Lower leg skin (tissue), 4 donors: ENCODE measurements around the gene ANKRD13D. TPM values are rescaled to one million over a fixed set of nuclear protein-coding genes. Genes with fewer than 3 reads are reported as not detected.

Experiments
- DNase-seq, 2 donors: peaks; one replicate each; pipeline ENCODE4 v3.0.0-alpha.2; 2019; ENCODE audit warnings: low spot score in 2 of 2
- H3K4me3 ChIP-seq: fragments of 200-600 bp; sonication (generic); 2 replicates; pipeline ENCODE4 v1.5.1; 2017; ENCODE audit warnings: mild to moderate bottlenecking, low read depth; ENCODE audit not compliant: poor library complexity, severe bottlenecking
- CTCF ChIP-seq, 3 donors: fragments of 450-650 bp; IDR thresholded peaks; one replicate each; pipeline ENCODE4 v1.5.1; 2016; ENCODE audit warnings: antibody characterized with exemption in 3 of 3, mild to moderate bottlenecking in 3 of 3, moderate library complexity in 2 of 3
- POLR2A ChIP-seq, 2 donors: fragments of 450-650 bp; IDR thresholded peaks; one replicate each; pipeline ENCODE4 v1.6.1; 2016 to 2017; ENCODE audit warnings: antibody characterized with exemption in 2 of 2, mild to moderate bottlenecking in 1 of 2, moderate library complexity in 1 of 2
- WGBS, 2 donors: methylation state at CpG; one replicate each; pipeline ENCODE4 v1.1.5; 2018; 5-methylcytosine and 5-hydroxymethylcytosine counted together
- intact Hi-C: fragments of 100-400 bp; cut with DNase I; formaldehyde crosslinking; loops from one replicate; pipeline ENCODE4 v1.15.0; 2023; ENCODE audit warnings: low total_unique reads
- total RNA-seq, 4 donors: library from RNA; depleted of rRNA; stranded (reverse); fragments of >200 nt; gene quantifications; one replicate each; pipeline ENCODE4 v1.1.0, GENCODE V29; 2016

Gene ANKRD13D
- total RNA-seq, 4 donors from 2014 or later = 60.5 to 84.7 (median 72.8) TPM

- TF ChIP-seq POLR2A (IDR thresholded peaks at IDR 0.05) (no peak), CTCF (IDR thresholded peaks at IDR 0.05) (no peak)
- no peak overlapping the region for H3K4me3 ChIP-seq
- WGBS, 2 donors = 80 to 84% methylated on average over 3 of the region's 3 CpGs
- intact Hi-C loops = no loop called here
- no peak for DNase-seq
Measured at GRCh38 chr11:67320011-67320410, 30.9 kb downstream of the ANKRD13D start.

GRCh38 chr11:67320691-67321090 lies 31.6 kb downstream of the ANKRD13D start:
- TF ChIP-seq CTCF (IDR thresholded peaks at IDR 0.05) = no peak
- no peak for TF ChIP-seq POLR2A (IDR thresholded peaks at IDR 0.05)
- no peak for DNase-seq
- no peak overlapping the region for H3K4me3 ChIP-seq
- 97% methylated on average over 2 of the region's 2 CpGs for WGBS, 2 donors
- intact Hi-C loops = no loop called here

GRCh38 chr11:67321313-67321871 lies 32.3 kb downstream of the ANKRD13D start:
- no peak overlapping the region for H3K4me3 ChIP-seq
- DNase-seq = no peak
- TF ChIP-seq CTCF (IDR thresholded peaks at IDR 0.05) = no peak
- no peak for TF ChIP-seq POLR2A (IDR thresholded peaks at IDR 0.05)
- intact Hi-C loops = no loop called here
- WGBS, 2 donors = 85 to 95% methylated on average over 6 of the region's 6 CpGs

DNA sequence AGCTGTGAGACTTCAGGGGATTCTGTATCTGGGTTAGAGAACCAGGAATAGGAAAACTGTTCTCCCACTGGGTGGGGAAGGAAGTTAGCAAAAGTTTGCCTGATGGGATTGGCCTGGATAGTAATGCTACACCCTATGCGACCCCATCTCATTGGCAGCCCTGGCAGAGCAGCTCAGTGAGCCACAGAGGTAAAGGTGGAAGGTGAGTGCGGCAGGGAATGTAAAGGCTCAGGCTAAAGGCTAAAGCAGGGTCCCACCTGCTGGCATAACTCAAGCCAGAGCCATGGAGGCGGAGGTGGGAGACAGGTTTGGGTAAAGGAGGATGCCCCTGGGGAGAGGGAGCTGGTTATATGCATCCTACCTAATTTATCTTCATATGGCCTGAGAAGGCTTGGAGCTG lies 32.9 kb downstream of the ANKRD13D start:
- intact Hi-C loops = no loop called here
- no peak overlapping the region for H3K4me3 ChIP-seq
- TF ChIP-seq POLR2A (IDR thresholded peaks at IDR 0.05) (no peak), CTCF (IDR thresholded peaks at IDR 0.05) (no peak)
- DNase-seq = no peak
- 91 to 95% methylated on average over 3 of the region's 3 CpGs for WGBS, 2 donors

- DNase-seq = no peak
- intact Hi-C loops = no loop called here
- no peak overlapping the region for H3K4me3 ChIP-seq
- 91 to 92% methylated on average over 7 of the region's 7 CpGs for WGBS, 2 donors
- TF ChIP-seq CTCF (IDR thresholded peaks at IDR 0.05) (no peak), POLR2A (IDR thresholded peaks at IDR 0.05) (no peak)
Measured at GRCh38 chr11:67323526-67323925, 34.4 kb downstream of the ANKRD13D start.

- TF ChIP-seq CTCF (IDR thresholded peaks at IDR 0.05) = no peak
- TF ChIP-seq POLR2A (IDR thresholded peaks at IDR 0.05) = no peak
Measured at GRCh38 chr11:67332081-67332691, 43.1 kb downstream of the ANKRD13D start.

More at GRCh38 chr11:67332081-67332691, 43.1 kb downstream of the ANKRD13D start:
- no peak overlapping the region for H3K4me3 ChIP-seq
- 83 to 86% methylated on average over 6 of the region's 6 CpGs for WGBS, 2 donors
- no peak for DNase-seq
- intact Hi-C loops = no loop called here
